HepG2 (cell line): ENCODE measurements around the gene IL22RA1. TPM values are rescaled to one million over a fixed set of nuclear protein-coding genes. Genes with fewer than 3 reads are reported as not detected.

ENCODE experiments used
- AKNA ChIP-seq: sonication (generic); formaldehyde crosslinking; IDR thresholded peaks from 2 replicates; pipeline ENCODE4 v1.4.0; 2020; ENCODE audit warnings: missing genetic modification reagents, borderline replicate concordance
- ATF3 ChIP-seq: sonication (generic); formaldehyde crosslinking; IDR thresholded peaks from 2 replicates; pipeline ENCODE4 v1.4.0; 2020; ENCODE audit warnings: missing genetic modification reagents
- BATF2 ChIP-seq: sonication (generic); formaldehyde crosslinking; IDR thresholded peaks from 2 replicates; pipeline ENCODE4 v1.8.0; 2022; ENCODE audit warnings: mild to moderate bottlenecking, missing genetic modification reagents, moderate library complexity
- CBX2 ChIP-seq, 2 experiments: fragments of 200-600 bp in 1 of 2; sonication (generic); formaldehyde crosslinking in 1 of 2; IDR thresholded peaks; 2 replicates each; pipeline versions ENCODE4 v1.7.0 to v1.8.1; 2018 to 2022; ENCODE audit warnings: low read depth in 2 of 2, low read length in 1 of 2, mild to moderate bottlenecking in 1 of 2, missing genetic modification reagents in 1 of 2
- CREB3 ChIP-seq: sonication (generic); formaldehyde crosslinking; IDR thresholded peaks from 2 replicates; pipeline ENCODE4 v1.5.0; 2020; ENCODE audit warnings: missing genetic modification reagents
- JARID2 ChIP-seq: sonication (generic); formaldehyde crosslinking; IDR thresholded peaks from 2 replicates; pipeline ENCODE4 v1.8.1; 2023; ENCODE audit warnings: missing genetic modification reagents, inconsistent platforms; ENCODE audit not compliant: insufficient replicate concordance
- MBNL3 ChIP-seq: fragments of 250-450 bp; sonication (Bioruptor Pico); conservative IDR thresholded peaks from 2 replicates; pipeline ENCODE4 v1.8.0; 2022; ENCODE audit warnings: mild to moderate bottlenecking, inconsistent platforms
- MED1 ChIP-seq: sonication (generic); formaldehyde crosslinking; IDR thresholded peaks from 2 replicates; pipeline ENCODE4 v1.4.0; 2020; ENCODE audit warnings: missing genetic modification reagents
- MYNN ChIP-seq: sonication (generic); formaldehyde crosslinking; IDR thresholded peaks from 2 replicates; pipeline ENCODE4 v1.4.0; 2020; ENCODE audit warnings: mild to moderate bottlenecking, low read depth, missing genetic modification reagents
- PRDM4 ChIP-seq: sonication (generic); formaldehyde crosslinking; IDR thresholded peaks from 2 replicates; pipeline ENCODE4 v1.9.0; 2021; ENCODE audit warnings: missing genetic modification reagents, borderline replicate concordance
- SIN3A ChIP-seq: IDR thresholded peaks from 2 replicates; pipeline ENCODE4 v1.6.1; 2011; ENCODE audit warnings: low read depth, mild to moderate bottlenecking, control low read depth, low read length, borderline replicate concordance
- ZBTB20 ChIP-seq: sonication (generic); formaldehyde crosslinking; IDR thresholded peaks from 2 replicates; pipeline ENCODE4 v1.8.1; 2023; ENCODE audit warnings: missing genetic modification reagents, low read depth, mild to moderate bottlenecking, borderline replicate concordance
- ZBTB33 ChIP-seq: sonication (generic); formaldehyde crosslinking; IDR thresholded peaks from 2 replicates; pipeline ENCODE4 v1.4.0; 2020; ENCODE audit warnings: missing genetic modification reagents
- ZNF431 ChIP-seq: sonication (generic); formaldehyde crosslinking; IDR thresholded peaks from 2 replicates; pipeline ENCODE4 v1.9.0; 2022; ENCODE audit warnings: missing genetic modification reagents, low read depth, mild to moderate bottlenecking, borderline replicate concordance
- ZNF672 ChIP-seq: sonication (generic); formaldehyde crosslinking; IDR thresholded peaks from 2 replicates; pipeline ENCODE4 v1.8.1; 2022; ENCODE audit warnings: missing genetic modification reagents
- ZNF879 ChIP-seq: sonication (generic); formaldehyde crosslinking; IDR thresholded peaks from 2 replicates; pipeline ENCODE4 v1.8.1; 2023; ENCODE audit warnings: missing genetic modification reagents
- polyA plus RNA-seq, 8 experiments: library from polyadenylated mRNA; depleted of rRNA in 3 of 8; stranded (reverse) in 7 of 8; unstranded in 1 of 8; fragments of >200 nt; fragmentation: Illumina TruSeq in 4 of 8; extraction: Trizol in 4 of 8; gene quantifications; 2 replicates each; pipeline versions ENCODE4 v1.2.1 to v1.2.3, GENCODE V29; 2011 to 2016; ENCODE audit warnings: low read depth in 4 of 8, missing spikeins in 1 of 8, mixed read lengths in 1 of 8; ENCODE audit not compliant: insufficient read depth in 1 of 8
- total RNA-seq, 5 experiments: library from RNA; depleted of rRNA; stranded (reverse); fragments of >200 nt; fragmentation: Illumina TruSeq; extraction: Trizol; gene quantifications; 2 replicates each; pipeline ENCODE4 v1.2.3, GENCODE V29; 2016; ENCODE audit warnings: low read depth in 1 of 5

Gene IL22RA1
- total and polyA plus RNA-seq, 2 of the 13 experiments (the other 11 are each of a cell fraction or from before 2014, with no cell fraction given), result 4.4 to 10.2 TPM

GRCh38 chr1:24118410-24119242, 24.3 kb downstream of the IL22RA1 start (continued):
- no peak for TF ChIP-seq SIN3A
- no peak for TF ChIP-seq PRDM4 (CRISPR knock-in tag)
- no peak for TF ChIP-seq MYNN
- TF ChIP-seq ZBTB33 (CRISPR knock-in tag), result no peak
- no peak for TF ChIP-seq ZBTB20 (CRISPR knock-in tag)
- TF ChIP-seq MED1, result peak; percentile 86
- no peak for TF ChIP-seq MBNL3 (CRISPR knock-in tag)
- TF ChIP-seq CBX2 (IDR thresholded peaks at IDR 0.05; ENCODE audit: low read depth, low read length), result no peak
- no peak for TF ChIP-seq CBX2 (CRISPR knock-in tag; IDR thresholded peaks at IDR 0.05; ENCODE audit: low read depth)
- no peak for TF ChIP-seq AKNA (CRISPR knock-in tag)
- TF ChIP-seq ATF3 (CRISPR knock-in tag), result peak; percentile 46; the same call in 1 of the 2 replicates
- TF ChIP-seq ZNF431 (CRISPR knock-in tag), result no peak
- no peak for TF ChIP-seq BATF2 (CRISPR knock-in tag)
- no peak for TF ChIP-seq CREB3 (CRISPR knock-in tag)
- TF ChIP-seq JARID2 (CRISPR knock-in tag), result peak; percentile 52
- TF ChIP-seq ZNF879, result no peak
- no peak for TF ChIP-seq ZNF672 (CRISPR knock-in tag)
